D721Med (cell line): ENCODE data around the gene SFN.

Source experiments
- DNase-seq: peaks from one replicate; pipeline ENCODE4 v3.0.0; 2011; ENCODE audit warnings: low spot score; ENCODE audit not compliant: insufficient read length
- FAIRE-seq: peaks from 2 replicates; lab custom pipeline; 2011; peaks lifted over from hg19 to GRCh38; lab: Jason Lieb, UNC
- TF ChIP-seq, protein P1 (sequence below): IDR thresholded peaks from 2 replicates; pipeline ENCODE4 v1.5.1; 2012; ENCODE audit warnings: mild to moderate bottlenecking, control low read depth; ENCODE audit not compliant: insufficient read depth; ENCODE audit errors: missing control alignments

SFN gene

DNA sequence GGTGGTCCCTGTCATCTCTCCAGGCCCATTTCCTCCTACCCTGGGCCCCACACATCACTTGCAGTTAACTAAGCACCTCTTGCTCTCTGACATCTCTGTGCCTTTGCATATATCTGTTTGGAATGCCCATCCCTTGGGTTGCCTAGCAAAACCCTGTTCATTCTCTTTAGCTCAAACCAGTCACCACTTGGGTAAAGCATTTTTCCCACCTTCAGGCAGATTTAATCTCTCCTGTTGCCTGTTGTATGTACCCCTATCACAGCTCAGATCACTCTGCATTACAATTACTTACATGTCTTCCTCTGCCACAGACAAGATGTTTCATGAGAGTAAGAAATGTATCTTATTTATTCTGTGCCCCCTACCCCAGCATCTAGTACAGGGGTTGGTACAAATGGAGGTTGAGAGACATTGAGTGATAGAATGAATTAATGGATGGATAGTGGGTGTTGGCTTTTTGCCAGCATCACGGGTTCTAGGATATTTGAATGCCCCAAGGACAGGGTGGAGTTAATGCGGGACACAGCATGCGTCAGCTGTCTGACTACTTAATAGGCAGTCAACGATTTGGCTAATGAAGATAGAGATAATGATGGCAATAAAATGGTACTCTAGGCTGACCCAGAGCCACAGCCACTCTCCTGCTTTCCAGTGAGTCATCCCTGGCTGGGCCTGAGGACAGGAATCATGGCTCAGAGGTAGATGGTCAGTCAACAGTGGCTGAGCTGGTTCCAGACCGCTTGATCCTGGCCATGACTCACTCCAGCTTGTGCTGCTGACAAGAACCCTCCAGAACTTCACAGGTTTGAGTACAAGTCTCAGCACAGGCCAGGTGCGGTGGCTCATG is 44.3 kb downstream of the SFN start:
- no peak for DNase-seq
- TF ChIP-seq, protein P1, sequence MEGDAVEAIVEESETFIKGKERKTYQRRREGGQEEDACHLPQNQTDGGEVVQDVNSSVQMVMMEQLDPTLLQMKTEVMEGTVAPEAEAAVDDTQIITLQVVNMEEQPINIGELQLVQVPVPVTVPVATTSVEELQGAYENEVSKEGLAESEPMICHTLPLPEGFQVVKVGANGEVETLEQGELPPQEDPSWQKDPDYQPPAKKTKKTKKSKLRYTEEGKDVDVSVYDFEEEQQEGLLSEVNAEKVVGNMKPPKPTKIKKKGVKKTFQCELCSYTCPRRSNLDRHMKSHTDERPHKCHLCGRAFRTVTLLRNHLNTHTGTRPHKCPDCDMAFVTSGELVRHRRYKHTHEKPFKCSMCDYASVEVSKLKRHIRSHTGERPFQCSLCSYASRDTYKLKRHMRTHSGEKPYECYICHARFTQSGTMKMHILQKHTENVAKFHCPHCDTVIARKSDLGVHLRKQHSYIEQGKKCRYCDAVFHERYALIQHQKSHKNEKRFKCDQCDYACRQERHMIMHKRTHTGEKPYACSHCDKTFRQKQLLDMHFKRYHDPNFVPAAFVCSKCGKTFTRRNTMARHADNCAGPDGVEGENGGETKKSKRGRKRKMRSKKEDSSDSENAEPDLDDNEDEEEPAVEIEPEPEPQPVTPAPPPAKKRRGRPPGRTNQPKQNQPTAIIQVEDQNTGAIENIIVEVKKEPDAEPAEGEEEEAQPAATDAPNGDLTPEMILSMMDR: no peak

DNA sequence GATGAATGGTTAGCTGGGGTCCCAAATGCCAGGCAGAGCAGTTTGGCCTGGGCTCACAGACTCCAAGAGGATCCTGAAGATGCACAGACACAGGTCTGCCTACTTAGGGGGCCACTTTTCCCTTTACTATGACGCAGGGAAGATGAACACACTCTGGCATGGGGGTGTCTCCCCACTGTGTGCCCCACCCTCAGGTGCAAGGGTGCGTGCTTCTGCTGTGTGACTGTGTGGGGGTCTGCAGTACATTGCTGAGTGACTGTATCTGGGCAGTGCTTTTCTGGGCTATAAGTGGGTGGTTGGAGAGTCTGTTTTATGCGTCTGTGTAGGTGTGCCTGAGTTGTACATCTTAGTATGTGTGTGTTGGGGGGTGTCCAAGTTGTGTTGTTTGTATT is 47.0 kb downstream of the SFN start:
- FAIRE-seq: no peak
- TF ChIP-seq, protein P1: no peak
- no peak for DNase-seq

More for the DNA sequence above, 44.3 kb downstream of the SFN start:
- no peak for FAIRE-seq

GRCh38 chr1:26910343-26911160 is 47.6 kb downstream of the SFN start:
- DNase-seq: no peak
- TF ChIP-seq, protein P1: no peak
- no peak for FAIRE-seq

DNA sequence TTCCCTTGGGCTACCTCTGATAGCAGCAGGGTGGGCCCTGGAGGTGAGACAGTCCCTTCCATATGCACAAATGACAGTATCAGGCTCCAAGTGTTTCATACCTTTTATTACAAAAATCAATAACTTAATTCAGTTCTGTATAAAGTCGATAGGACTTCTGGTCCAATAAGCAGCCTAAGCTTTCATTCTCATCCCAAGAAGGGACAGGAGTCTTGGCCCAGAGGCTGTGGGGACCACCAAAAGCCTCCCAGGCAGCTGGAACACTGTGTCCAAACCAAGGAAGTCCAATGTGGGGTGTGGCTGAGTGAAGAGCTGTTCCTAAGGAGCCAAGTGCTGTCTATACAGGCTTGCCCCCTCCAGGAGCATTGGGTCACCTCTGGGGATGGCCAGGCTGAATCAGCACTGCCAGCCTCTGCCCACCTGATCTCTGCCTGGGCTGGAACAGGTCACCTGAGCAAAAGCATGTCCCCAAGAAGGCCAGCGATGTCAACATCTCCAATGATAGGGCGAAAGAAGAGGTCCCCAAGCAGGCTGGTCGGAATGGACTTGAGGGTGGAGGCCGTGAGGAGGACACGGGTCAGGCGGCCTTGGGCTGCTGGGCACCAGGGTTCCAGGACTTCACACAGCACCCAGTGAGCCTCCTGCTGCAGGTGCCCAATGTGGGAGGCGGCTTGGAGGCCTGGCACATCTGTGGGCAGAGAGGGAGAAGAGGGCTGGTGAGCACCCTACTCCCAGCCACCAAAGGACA is 48.6 kb downstream of the SFN start:
- TF ChIP-seq, protein P1: no peak
- DNase-seq: no peak
- no peak for FAIRE-seq

DNA sequence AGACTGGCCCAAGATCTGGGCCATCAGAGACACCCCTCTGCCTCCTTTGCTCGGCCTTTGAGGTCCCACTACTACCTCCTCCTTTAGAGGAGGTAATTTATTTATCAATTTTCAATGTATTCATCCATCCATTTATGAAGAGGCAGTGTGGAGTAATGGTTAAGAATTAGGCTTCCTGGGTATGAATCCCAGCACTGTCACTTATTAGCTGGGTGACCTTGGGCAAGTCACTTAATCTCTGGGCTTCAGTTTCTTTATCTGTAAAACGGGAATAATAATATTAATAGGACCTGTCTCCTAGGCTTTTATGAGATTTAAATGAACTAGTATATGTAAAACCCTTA is 49.2 kb downstream of the SFN start:
- TF ChIP-seq, protein P1: no peak
- FAIRE-seq: no peak

GRCh38 chr1:26913389-26913753 is 50.4 kb downstream of the SFN start:
- FAIRE-seq (no peak), DNase-seq (no peak)
- TF ChIP-seq, protein P1: no peak

More for the DNA sequence above, 49.2 kb downstream of the SFN start:
- no peak for DNase-seq
